Lower leg skin (tissue), 3 donors: ENCODE results near the gene ZC3H8.

Experiments
- CTCF ChIP-seq, 3 donors: fragments of 450-650 bp; IDR thresholded peaks; one replicate each; pipeline ENCODE4 v1.5.1; 2016; ENCODE audit warnings: antibody characterized with exemption in 3 of 3, mild to moderate bottlenecking in 3 of 3, moderate library complexity in 2 of 3
- POLR2A ChIP-seq, 2 donors: fragments of 450-650 bp; IDR thresholded peaks; one replicate each; pipeline ENCODE4 v1.6.1; 2016 to 2017; ENCODE audit warnings: antibody characterized with exemption in 2 of 2, mild to moderate bottlenecking in 1 of 2, moderate library complexity in 1 of 2

- TF ChIP-seq CTCF (IDR thresholded peaks at IDR 0.05) (no peak), POLR2A (IDR thresholded peaks at IDR 0.05) (no peak)
Observed at GRCh38 chr2:112290088-112290487, 35.2 kb upstream of the ZC3H8 start.
